Measurements from ENCODE around the gene LAMTOR2. TPM values are rescaled to one million over a fixed set of nuclear protein-coding genes. Genes with fewer than 3 reads are reported as not detected.
A peak's percentile ranks its signal among the peaks of the same experiment; 100 is the strongest.

LAMTOR2 gene
- total and polyA plus RNA-seq, 12 donors: 49.4 to 105 (median 61.1) TPM

DNA sequence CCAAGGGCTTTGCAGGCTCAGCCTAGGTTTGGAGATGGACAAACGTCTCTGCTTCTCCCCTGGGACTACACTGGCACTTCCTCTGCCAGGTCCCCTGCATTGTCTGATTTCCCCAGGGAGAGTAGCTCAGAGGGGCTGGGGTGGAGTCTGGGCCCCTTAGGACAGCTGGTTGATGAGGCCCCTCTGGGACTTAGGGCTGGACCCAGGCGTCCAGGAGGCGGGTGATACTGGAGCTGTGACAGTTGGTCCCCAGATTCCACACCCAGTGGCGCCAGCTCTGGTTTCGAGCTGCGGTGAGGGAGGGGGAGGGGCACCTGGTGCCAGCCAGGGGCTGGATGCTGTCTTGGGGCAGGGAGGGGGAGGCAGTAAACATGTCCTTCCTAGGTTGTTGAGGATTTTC is 35.1 kb downstream of the LAMTOR2 start:
- peak overlapping the region in 1 of 10 donors; percentile 69 for H3K27ac ChIP-seq

GRCh38 chr1:156090138-156090839 is 35.7 kb downstream of the LAMTOR2 start:
- ATAC-seq (peak; percentile 6 to 65 (median 16)), DNase-seq (no peak)
- Histone ChIP-seq H3K9me3 (no peaks in the 10 kb centered on the region), H3K27me3 (peaks cover 0 to 5% (median 0%) of the 10 kb centered on the region in 7 donors), H3K36me3 (no peaks in the 10 kb centered on the region), H3K4me3 (no peak overlapping the region), H3K27ac (peak overlapping the region in 1 of 10 donors; percentile 69), H3K4me1 (peaks cover 0 to 24% (median 11%) of the 10 kb centered on the region in 9 donors)
- no peak for TF ChIP-seq CTCF (IDR thresholded peaks at IDR 0.05)
- intact Hi-C loops (cut with DNase I): loop anchor here (1.0 to 5.0 kb wide), 5 partner anchors 40 to 137 kb away; no protein-coding TSS in a partner anchor
- 35 to 37% methylated on average over 5 of the region's 5 CpGs for WGBS, 2 donors

More for the DNA sequence above, 35.1 kb downstream of the LAMTOR2 start:
- H3K27me3 ChIP-seq: peaks cover 0 to 10% (median 0%) of the 10 kb centered on the region in 7 donors
- 65 to 73% methylated on average over 6 of the region's 6 CpGs for WGBS, 2 donors
- H3K4me3 ChIP-seq: no peak overlapping the region
- ATAC-seq (no peak), DNase-seq (no peak)
- intact Hi-C loops (cut with DNase I): loop anchor here (1.0 to 5.0 kb wide), 5 partner anchors 41 to 138 kb away; no protein-coding TSS in a partner anchor
- no peaks in the 10 kb centered on the region for H3K36me3 ChIP-seq
- peaks cover 0 to 24% (median 11%) of the 10 kb centered on the region in 9 donors for H3K4me1 ChIP-seq
- H3K9me3 ChIP-seq: no peaks in the 10 kb centered on the region
- no peak for TF ChIP-seq CTCF (IDR thresholded peaks at IDR 0.05)

- intact Hi-C loops (cut with DNase I): loop anchor here (1.0 to 5.0 kb wide), 5 partner anchors 39 to 136 kb away; no protein-coding TSS in a partner anchor
- H3K27me3 ChIP-seq: no peaks in the 10 kb centered on the region
- WGBS, 2 donors: 33 to 41% methylated on average over 14 of the region's 14 CpGs
- peak overlapping the region in 1 of 10 donors; percentile 69 for H3K27ac ChIP-seq
- DNase-seq (peak; percentile 82 to 87), ATAC-seq (peak; percentile 75 to 90 (median 84))
- H3K36me3 ChIP-seq: no peaks in the 10 kb centered on the region
- no peak overlapping the region for H3K4me3 ChIP-seq
- no peaks in the 10 kb centered on the region for H3K9me3 ChIP-seq
- peaks cover under 1 to 28% (median 11%) of the 10 kb centered on the region in 9 donors for H3K4me1 ChIP-seq
- peak; percentile 78 to 95 (median 89) for TF ChIP-seq CTCF (IDR thresholded peaks at IDR 0.05)
Measured at GRCh38 chr1:156090840-156091188, 36.2 kb downstream of the LAMTOR2 start.

GRCh38 chr1:156091610-156092009 is 37.0 kb downstream of the LAMTOR2 start:
- Histone ChIP-seq H3K4me1 (peaks cover 9 to 34% (median 15%) of the 10 kb centered on the region in 9 donors), H3K27ac (no peak overlapping the region), H3K27me3 (no peaks in the 10 kb centered on the region), H3K4me3 (no peak overlapping the region), H3K9me3 (no peaks in the 10 kb centered on the region), H3K36me3 (no peaks in the 10 kb centered on the region)
- intact Hi-C loops (cut with DNase I): loop anchor here in 6 of 10 donors (2.0 to 5.0 kb wide), 3 partner anchors 51 to 136 kb away; no protein-coding TSS in a partner anchor
- ATAC-seq (no peak), DNase-seq (no peak)
- no peak for TF ChIP-seq CTCF (IDR thresholded peaks at IDR 0.05)
- WGBS, 2 donors: 65 to 68% methylated on average over 2 of the region's 2 CpGs

Data from heart right ventricle (tissue), 16 donors.